Vagina (tissue), 2 donors: Measurements from ENCODE around the gene NME1.

Experiments
- CTCF ChIP-seq, 3 experiments: fragments of 450-650 bp in 2 of 3; fragments of 200-600 bp in 1 of 3; sonication (generic) in 1 of 3; IDR thresholded peaks; one replicate each; pipeline ENCODE4 v1.5.1; 2017 to 2019; ENCODE audit warnings: antibody characterized with exemption in 3 of 3, mild to moderate bottlenecking in 2 of 3, moderate library complexity in 2 of 3
- POLR2A ChIP-seq, 2 donors: fragments of 450-650 bp; IDR thresholded peaks; one replicate each; pipeline ENCODE4 v1.6.1; 2017; ENCODE audit warnings: antibody characterized with exemption in 2 of 2, mild to moderate bottlenecking in 2 of 2, moderate library complexity in 2 of 2
- POLR2AphosphoS5 ChIP-seq, 2 donors: sonication (generic); formaldehyde crosslinking; IDR thresholded peaks; one replicate each; pipeline ENCODE4 v1.9.0; 2017; ENCODE audit warnings: antibody characterized with exemption in 2 of 2, mild to moderate bottlenecking in 2 of 2, low read depth in 1 of 2; ENCODE audit not compliant: insufficient read depth in 1 of 2

- TF ChIP-seq POLR2A (IDR thresholded peaks at IDR 0.05) = no peak
- TF ChIP-seq CTCF (IDR thresholded peaks at IDR 0.05) = no peak
- no peak for TF ChIP-seq POLR2AphosphoS5 (IDR thresholded peaks at IDR 0.05; ENCODE audit: insufficient read depth in 1 of 2, low read depth in 1 of 2)
These were observed 46.9 kb downstream of the NME1 start for GRCh38 chr17:51200295-51200694.
